ENCODE measurements around the gene PSG5.
"Not testable (repeated sequence)": the region's sequence is repeated elsewhere in the genome, so short reads cannot be mapped to it uniquely, and the experiment has no call there.

PSG5 gene

GRCh38 chr19:43188092-43188491 lies 1.8 kb upstream of the PSG5 start (continued):
- TF ChIP-seq, protein P1, sequence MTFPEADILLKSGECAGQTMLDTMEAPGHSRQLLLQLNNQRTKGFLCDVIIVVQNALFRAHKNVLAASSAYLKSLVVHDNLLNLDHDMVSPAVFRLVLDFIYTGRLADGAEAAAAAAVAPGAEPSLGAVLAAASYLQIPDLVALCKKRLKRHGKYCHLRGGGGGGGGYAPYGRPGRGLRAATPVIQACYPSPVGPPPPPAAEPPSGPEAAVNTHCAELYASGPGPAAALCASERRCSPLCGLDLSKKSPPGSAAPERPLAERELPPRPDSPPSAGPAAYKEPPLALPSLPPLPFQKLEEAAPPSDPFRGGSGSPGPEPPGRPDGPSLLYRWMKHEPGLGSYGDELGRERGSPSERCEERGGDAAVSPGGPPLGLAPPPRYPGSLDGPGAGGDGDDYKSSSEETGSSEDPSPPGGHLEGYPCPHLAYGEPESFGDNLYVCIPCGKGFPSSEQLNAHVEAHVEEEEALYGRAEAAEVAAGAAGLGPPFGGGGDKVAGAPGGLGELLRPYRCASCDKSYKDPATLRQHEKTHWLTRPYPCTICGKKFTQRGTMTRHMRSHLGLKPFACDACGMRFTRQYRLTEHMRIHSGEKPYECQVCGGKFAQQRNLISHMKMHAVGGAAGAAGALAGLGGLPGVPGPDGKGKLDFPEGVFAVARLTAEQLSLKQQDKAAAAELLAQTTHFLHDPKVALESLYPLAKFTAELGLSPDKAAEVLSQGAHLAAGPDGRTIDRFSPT (tag by site-specific recombination; IDR thresholded peaks at IDR 0.05), result peak; percentile 39; the same call in 1 of the 2 replicates
- TF ChIP-seq ZNF501 (tag by site-specific recombination; IDR thresholded peaks at IDR 0.05) (0 out of 2 replicates have a peak, but pooled peaks have one; percentile 29), ZNF596 (tag by site-specific recombination; IDR thresholded peaks at IDR 0.05) (0 out of 2 replicates have a peak, but pooled peaks have one; percentile 29), PRDM10 (tag by site-specific recombination; IDR thresholded peaks at IDR 0.05) (0 out of 2 replicates have a peak, but pooled peaks have one; percentile 28), ZFP37 (tag by site-specific recombination; IDR thresholded peaks at IDR 0.05) (peak; percentile 65)
- TF ChIP-seq, protein P2, sequence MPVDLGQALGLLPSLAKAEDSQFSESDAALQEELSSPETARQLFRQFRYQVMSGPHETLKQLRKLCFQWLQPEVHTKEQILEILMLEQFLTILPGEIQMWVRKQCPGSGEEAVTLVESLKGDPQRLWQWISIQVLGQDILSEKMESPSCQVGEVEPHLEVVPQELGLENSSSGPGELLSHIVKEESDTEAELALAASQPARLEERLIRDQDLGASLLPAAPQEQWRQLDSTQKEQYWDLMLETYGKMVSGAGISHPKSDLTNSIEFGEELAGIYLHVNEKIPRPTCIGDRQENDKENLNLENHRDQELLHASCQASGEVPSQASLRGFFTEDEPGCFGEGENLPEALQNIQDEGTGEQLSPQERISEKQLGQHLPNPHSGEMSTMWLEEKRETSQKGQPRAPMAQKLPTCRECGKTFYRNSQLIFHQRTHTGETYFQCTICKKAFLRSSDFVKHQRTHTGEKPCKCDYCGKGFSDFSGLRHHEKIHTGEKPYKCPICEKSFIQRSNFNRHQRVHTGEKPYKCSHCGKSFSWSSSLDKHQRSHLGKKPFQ (tag by site-specific recombination; IDR thresholded peaks at IDR 0.05), result peak; percentile 99

- 0 out of 2 replicates have a peak overlapping the region, but pooled peaks have one; percentile 0 for H3K27ac ChIP-seq (ENCODE audit: extremely low read depth, low read depth, low read length)
- H3K4me1 ChIP-seq (ENCODE audit: control insufficient read depth, insufficient read depth, low read length); H3K4me3 ChIP-seq (ENCODE audit: low read depth, low read length); H3K9me3 ChIP-seq (ENCODE audit: control insufficient read depth, insufficient read depth, low read depth, low read length); H3K36me3 ChIP-seq (ENCODE audit: control insufficient read depth in 2 of 2, insufficient read depth in 1 of 2, low read length in 2 of 2): not testable (repeated sequence)
- ChIA-PET CTCF (interaction anchor here (0.6 to 3.8 kb wide), 9 partner anchors 8 to 778 kb away, joined by 3 to 51 read pairs (median 3); partner anchors contain the start of gene PSG4), POLR2A (interaction anchor here (0.6 to 1.3 kb wide), 2 partner anchors 10 to 27 kb away, joined by 3 to 12 read pairs; no protein-coding TSS in a partner anchor)
- TF ChIP-seq EGR2 (tag by site-specific recombination; IDR thresholded peaks at IDR 0.05; ENCODE audit: low read depth), result peak; percentile 16; the same call in 1 of the 2 replicates
- 0 out of 2 replicates have a peak, but pooled peaks have one; percentile 24 for TF ChIP-seq ZNF600 (tag by site-specific recombination; IDR thresholded peaks at IDR 0.05)
- peak; percentile 71 for TF ChIP-seq FEZF1 (tag by site-specific recombination; IDR thresholded peaks at IDR 0.05)
- TF ChIP-seq ZNF335 (tag by site-specific recombination; conservative IDR thresholded peaks at IDR 0.05), result peak; percentile 37; the same call in 1 of the 2 replicates
- TF ChIP-seq ZNF692 (tag by site-specific recombination; IDR thresholded peaks at IDR 0.05), result peak; percentile 90
- peak; percentile 56; the same call in 1 of the 2 replicates for TF ChIP-seq PRDM10 (tag by site-specific recombination; IDR thresholded peaks at IDR 0.05)
- TF ChIP-seq ZFHX2 (tag by site-specific recombination; conservative IDR thresholded peaks at IDR 0.05), result peak; percentile 36
- peak; percentile 60; the same call in 1 of the 2 replicates for TF ChIP-seq ZNF660 (tag by site-specific recombination; IDR thresholded peaks at IDR 0.05)
- 0 out of 2 replicates have a peak, but pooled peaks have one; percentile 24 for TF ChIP-seq ZNF24 (tag by site-specific recombination; IDR thresholded peaks at IDR 0.05)
- TF ChIP-seq SP3 (tag by site-specific recombination; IDR thresholded peaks at IDR 0.05), result peak; percentile 43; the same call in 1 of the 2 replicates
- TF ChIP-seq ZNF629 (tag by site-specific recombination; IDR thresholded peaks at IDR 0.05), result peak; percentile 92
- peak; percentile 83; the same call in 1 of the 2 replicates for TF ChIP-seq ZFP37 (tag by site-specific recombination; IDR thresholded peaks at IDR 0.05)
Measured at GRCh38 chr19:43181869-43182771, 4.2 kb downstream of the PSG5 start.
